Activated CD4-positive, alpha-beta T cell treated with anti-CD3 and anti-CD28 coated beads, Interleukin-2, amount 10 ng/mL, durations not matched to agents 7 days and 5 days (primary cell): ENCODE measurements around the gene PLA2R1. TPM values are rescaled to one million over a fixed set of nuclear protein-coding genes. Genes with fewer than 3 reads are reported as not detected.

Experiments
- CTCF ChIA-PET: fragments of 350-600 bp; sonication (Branson Sonifier 250); formaldehyde crosslinking; loops from one replicate; lab custom pipeline; 2021; ENCODE audit warnings: antibody characterized with exemption; lab: Charles Lee
- POLR2A ChIA-PET: fragments of 350-600 bp; sonication (Branson Sonifier 250); formaldehyde crosslinking; loops from one replicate; lab custom pipeline; 2021; ENCODE audit warnings: antibody characterized with exemption; lab: Charles Lee
- DNase-seq: peaks from one replicate; pipeline ENCODE4 v3.0.0-alpha.2; 2020
- H3K27ac Mint-ChIP-seq: one replicate; pipeline ENCODE4 v1.8.0; 2021; ENCODE audit warnings: mild to moderate bottlenecking, moderate library complexity, mixed read lengths
- H3K27me3 Mint-ChIP-seq: one replicate; pipeline ENCODE4 v1.8.0; 2021; ENCODE audit warnings: mixed read lengths
- H3K36me3 Mint-ChIP-seq: one replicate; pipeline ENCODE4 v1.8.0; 2021; ENCODE audit warnings: low read depth, mixed read lengths
- H3K4me1 Mint-ChIP-seq: one replicate; pipeline ENCODE4 v1.8.0; 2021; ENCODE audit warnings: mixed read lengths
- H3K4me3 Mint-ChIP-seq: one replicate; pipeline ENCODE4 v1.8.0; 2021; ENCODE audit warnings: mild to moderate bottlenecking, moderate library complexity, mixed read lengths
- H3K9me3 Mint-ChIP-seq: one replicate; pipeline ENCODE4 v1.8.0; 2021; ENCODE audit warnings: mixed read lengths
- total RNA-seq, 2 experiments: library from RNA; stranded (reverse); gene quantifications; one replicate each; pipeline ENCODE4 v1.2.3, GENCODE V29; 2021

PLA2R1 gene
- total RNA-seq, 2 experiments from 2014 or later, result not detected

DNA sequence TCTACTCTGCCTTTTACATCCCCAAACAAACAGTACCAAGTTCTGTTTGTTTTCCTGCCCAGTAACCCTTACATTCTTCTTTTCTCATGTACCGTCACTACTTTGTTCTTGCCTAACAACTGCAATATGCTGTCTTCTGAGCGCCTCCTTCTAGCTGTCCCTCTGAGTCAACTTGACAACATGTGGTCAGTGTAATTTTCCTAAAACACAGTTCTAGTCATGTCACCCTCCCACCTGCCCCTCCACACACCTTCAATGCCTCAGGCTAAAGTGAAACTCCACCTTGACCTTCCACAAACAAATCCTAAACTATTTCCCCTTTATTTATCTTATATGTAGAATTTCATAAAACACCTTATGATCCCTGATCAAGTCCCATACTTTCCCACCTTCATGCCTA, 139.9 kb downstream of the PLA2R1 start:
- ChIA-PET POLR2A (no interaction called here), CTCF (interaction anchor here (1.1 to 1.2 kb wide), 2 partner anchors 16 to 20 kb away, joined by 3 to 5 read pairs; no protein-coding TSS in a partner anchor)
- H3K36me3 Mint-ChIP-seq, result no peaks in the 10 kb centered on the region
- H3K4me3 Mint-ChIP-seq, result no peak overlapping the region
- no peaks in the 10 kb centered on the region for H3K9me3 Mint-ChIP-seq
- peaks cover 7% of the 10 kb centered on the region for H3K27me3 Mint-ChIP-seq
- H3K4me1 Mint-ChIP-seq, result peaks cover 10% of the 10 kb centered on the region
- H3K27ac Mint-ChIP-seq, result no peak overlapping the region
- no peak for DNase-seq

DNA sequence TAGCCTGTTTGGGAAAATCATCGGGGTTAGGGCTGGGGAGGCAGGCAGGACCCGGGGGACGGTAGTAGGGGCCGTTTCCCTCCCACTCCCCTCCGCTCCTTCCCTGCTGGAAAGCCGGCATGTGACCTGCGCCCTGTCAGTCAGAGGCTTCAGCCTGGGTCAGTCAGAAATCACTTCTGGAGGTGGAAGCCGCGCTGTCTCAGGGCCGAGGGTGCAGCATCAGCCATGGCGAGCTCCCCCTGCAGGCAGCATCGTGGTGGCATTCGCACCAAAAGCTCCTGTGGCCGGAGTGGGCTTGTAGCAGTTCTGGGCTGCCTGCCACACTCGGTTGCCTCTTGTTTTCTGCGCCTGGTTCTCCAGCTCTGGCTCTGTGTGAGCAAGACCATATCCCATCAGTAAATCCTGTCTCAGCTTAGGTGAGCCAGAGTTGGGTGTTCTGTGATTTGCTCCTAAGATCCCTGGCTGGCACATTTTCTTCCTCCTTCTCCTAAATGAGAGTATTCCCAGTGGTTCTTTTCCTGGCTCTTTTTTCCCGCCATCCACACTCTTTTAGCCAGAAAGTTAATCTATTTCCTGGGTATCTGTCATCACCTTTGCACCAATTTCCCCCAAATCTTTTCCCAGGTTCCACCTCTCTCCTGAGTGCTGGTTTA, 140.5 kb downstream of the PLA2R1 start:
- POLR2A ChIA-PET, result no interaction called here
- CTCF ChIA-PET, result interaction anchor here (0.7 to 1.2 kb wide), 5 partner anchors 13 to 21 kb away, joined by 3 to 6 read pairs (median 3); partner anchors contain the start of gene LY75
- Mint-ChIP-seq H3K27me3 (peaks cover 7% of the 10 kb centered on the region), H3K4me3 (no peak overlapping the region), H3K27ac (no peak overlapping the region), H3K9me3 (peaks cover 2% of the 10 kb centered on the region), H3K4me1 (peaks cover 10% of the 10 kb centered on the region), H3K36me3 (no peaks in the 10 kb centered on the region)
- DNase-seq, result peak; percentile 69

DNA sequence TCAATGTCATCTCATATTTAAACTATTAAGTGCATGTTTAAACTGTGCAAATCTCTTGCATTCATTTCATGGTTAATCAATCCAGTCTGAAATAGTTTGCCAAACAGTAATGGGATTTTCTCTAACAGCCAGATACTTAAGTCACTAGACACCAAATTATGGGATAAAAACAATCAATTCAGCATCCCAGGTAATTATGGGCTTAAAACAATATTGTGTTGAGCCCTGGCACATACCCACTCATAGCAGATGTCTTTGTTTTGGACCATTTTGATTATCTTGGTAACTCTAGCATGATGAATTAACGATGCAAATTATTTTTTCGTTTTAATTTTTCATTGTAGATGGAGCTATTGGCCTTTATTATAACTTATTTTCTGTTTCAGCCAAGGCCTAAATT, 145.9 kb downstream of the PLA2R1 start:
- H3K4me1 Mint-ChIP-seq, result no peaks in the 10 kb centered on the region
- H3K27me3 Mint-ChIP-seq, result peaks cover 4% of the 10 kb centered on the region
- H3K36me3 Mint-ChIP-seq, result no peaks in the 10 kb centered on the region
- CTCF ChIA-PET, result no interaction called here
- H3K27ac Mint-ChIP-seq, result no peak overlapping the region
- POLR2A ChIA-PET, result no interaction called here
- no peak overlapping the region for H3K4me3 Mint-ChIP-seq
- H3K9me3 Mint-ChIP-seq, result peaks cover 2% of the 10 kb centered on the region
- DNase-seq, result no peak

DNA sequence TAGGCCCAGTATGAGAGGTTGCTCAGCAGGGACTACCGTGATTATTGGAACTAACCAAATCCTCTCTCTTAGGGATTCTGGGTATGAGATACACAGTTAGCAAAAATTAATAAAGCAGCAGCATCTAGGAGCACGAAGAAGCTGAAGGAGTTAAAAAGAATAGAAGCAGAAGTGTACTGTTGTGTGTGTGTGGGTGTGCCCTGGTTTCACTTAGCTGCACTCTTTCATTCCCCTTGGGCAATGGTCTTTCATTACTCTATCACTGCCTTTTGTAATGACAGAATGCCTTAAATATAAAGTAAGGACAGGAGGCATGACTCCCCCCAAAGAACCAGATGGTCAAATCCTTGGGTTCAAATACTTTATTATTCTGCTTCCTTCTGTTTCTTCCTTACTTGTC, 148.5 kb downstream of the PLA2R1 start:
- peaks cover 2% of the 10 kb centered on the region for H3K9me3 Mint-ChIP-seq
- H3K27ac Mint-ChIP-seq, result no peak overlapping the region
- H3K27me3 Mint-ChIP-seq, result peaks cover 4% of the 10 kb centered on the region
- no peak overlapping the region for H3K4me3 Mint-ChIP-seq
- H3K4me1 Mint-ChIP-seq, result no peaks in the 10 kb centered on the region
- H3K36me3 Mint-ChIP-seq, result no peaks in the 10 kb centered on the region
- no peak for DNase-seq
- CTCF ChIA-PET, result interaction anchor here (0.6 to 1.4 kb wide), 2 partner anchors 10 to 135 kb away, joined by 3 read pairs; no protein-coding TSS in a partner anchor
- POLR2A ChIA-PET, result no interaction called here

DNA sequence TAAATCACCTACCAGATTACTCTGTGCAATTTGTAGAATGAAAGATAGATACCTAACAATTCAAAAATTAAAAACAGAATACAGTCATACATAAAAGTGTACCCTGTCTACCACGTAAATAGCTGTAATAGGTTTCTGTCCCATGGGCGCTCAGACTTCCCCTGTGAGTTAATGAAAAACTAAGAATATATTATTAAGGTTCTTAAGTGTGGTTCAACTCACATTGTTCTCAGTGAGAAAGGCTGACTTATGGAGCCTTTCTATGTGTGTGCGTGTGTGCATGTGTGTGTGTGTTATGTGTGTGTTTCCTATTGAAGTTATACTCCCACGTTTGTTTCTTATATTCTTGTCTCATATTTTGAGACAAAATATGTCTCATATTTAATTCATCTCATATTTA, 149.8 kb downstream of the PLA2R1 start:
- H3K27ac Mint-ChIP-seq, result no peak overlapping the region
- no peak for DNase-seq
- ChIA-PET POLR2A (no interaction called here), CTCF (no interaction called here)
- H3K27me3 Mint-ChIP-seq, result no peaks in the 10 kb centered on the region
- H3K4me1 Mint-ChIP-seq, result no peaks in the 10 kb centered on the region
- H3K4me3 Mint-ChIP-seq, result no peak overlapping the region
- peaks cover 2% of the 10 kb centered on the region for H3K9me3 Mint-ChIP-seq
- no peaks in the 10 kb centered on the region for H3K36me3 Mint-ChIP-seq

DNA sequence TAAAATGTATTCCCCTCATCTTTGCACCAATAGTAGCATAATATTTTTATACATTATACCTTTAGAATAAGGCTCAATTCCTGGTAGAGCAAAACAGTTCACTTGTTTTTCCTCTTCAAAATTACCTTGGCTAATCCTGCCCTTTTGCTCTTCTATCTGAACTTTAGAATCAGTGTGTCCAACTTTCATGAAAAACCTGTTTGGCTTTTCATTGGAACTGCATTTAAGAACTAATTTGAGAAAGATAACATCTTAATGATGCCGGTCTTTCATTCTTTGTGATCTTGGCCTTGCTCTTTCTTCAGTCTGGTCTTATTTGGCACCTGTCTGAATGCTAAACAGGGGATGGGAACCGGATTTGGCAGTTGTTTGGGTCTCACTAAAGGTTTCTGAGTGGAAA, 151.5 kb downstream of the PLA2R1 start:
- Mint-ChIP-seq H3K27me3 (no peaks in the 10 kb centered on the region), H3K27ac (no peak overlapping the region), H3K4me3 (no peak overlapping the region), H3K4me1 (peaks cover 2% of the 10 kb centered on the region), H3K9me3 (no peaks in the 10 kb centered on the region), H3K36me3 (no peaks in the 10 kb centered on the region)
- no peak for DNase-seq
- CTCF ChIA-PET, result interaction anchor here (1.0 kb wide), 1 partner anchor 9 kb away, joined by 3 read pairs; no protein-coding TSS in a partner anchor
- POLR2A ChIA-PET, result interaction anchor here (0.9 kb wide), 1 partner anchor 9 kb away, joined by 3 read pairs; no protein-coding TSS in a partner anchor

DNA sequence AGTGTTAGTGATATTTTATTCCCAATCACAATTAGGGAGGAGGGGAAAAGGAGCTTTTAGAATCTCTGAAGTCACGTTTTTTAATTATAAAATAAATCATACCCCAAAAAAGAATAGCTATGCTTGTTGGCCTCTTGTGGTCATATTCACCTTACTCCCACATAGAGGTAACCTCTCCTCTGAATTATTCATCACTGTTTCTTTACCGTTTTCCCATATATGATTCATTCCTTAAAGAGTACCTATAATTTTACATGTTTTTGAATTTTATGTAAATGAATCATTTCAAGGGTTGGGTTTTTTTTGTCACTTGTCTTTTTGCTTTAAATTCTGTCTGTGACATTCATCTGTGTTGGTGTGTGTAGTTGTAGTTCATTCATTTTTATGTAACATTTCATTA, 153.8 kb downstream of the PLA2R1 start:
- POLR2A ChIA-PET, result no interaction called here
- Mint-ChIP-seq H3K36me3 (no peaks in the 10 kb centered on the region), H3K27ac (no peak overlapping the region), H3K27me3 (no peaks in the 10 kb centered on the region), H3K4me1 (peaks cover 14% of the 10 kb centered on the region), H3K9me3 (no peaks in the 10 kb centered on the region), H3K4me3 (no peak overlapping the region)
- no peak for DNase-seq
- CTCF ChIA-PET, result interaction anchor here (0.7 to 1.7 kb wide), 2 partner anchors 13 to 39 kb away, joined by 3 to 4 read pairs; no protein-coding TSS in a partner anchor

DNA sequence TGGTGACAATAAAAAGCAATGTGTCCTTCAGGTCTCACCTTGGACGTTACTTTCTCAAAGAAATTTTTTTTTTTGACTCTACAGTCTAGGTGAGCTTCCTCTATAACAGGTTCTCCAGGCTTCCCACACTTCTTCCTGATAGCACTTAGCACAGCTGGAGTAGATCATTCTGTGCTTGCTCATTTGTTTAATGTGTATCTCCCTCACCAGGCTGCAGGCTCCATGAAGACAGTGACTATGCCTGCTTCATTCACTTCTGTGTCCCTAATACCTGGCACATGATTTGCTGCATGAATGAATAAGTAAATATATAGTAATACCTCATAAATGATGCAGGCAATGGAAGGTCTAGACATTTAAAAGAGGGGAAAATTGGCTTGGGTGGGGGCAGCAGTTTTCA, 154.5 kb downstream of the PLA2R1 start:
- no peak overlapping the region for H3K27ac Mint-ChIP-seq
- ChIA-PET CTCF (interaction anchor here (1.4 to 1.7 kb wide), 2 partner anchors 11 to 17 kb away, joined by 4 to 5 read pairs; no protein-coding TSS in a partner anchor), POLR2A (no interaction called here)
- no peak for DNase-seq
- H3K4me3 Mint-ChIP-seq, result no peak overlapping the region
- H3K4me1 Mint-ChIP-seq, result peaks cover 21% of the 10 kb centered on the region
- H3K36me3 Mint-ChIP-seq, result peaks cover 3% of the 10 kb centered on the region
- no peaks in the 10 kb centered on the region for H3K27me3 Mint-ChIP-seq
- H3K9me3 Mint-ChIP-seq, result no peaks in the 10 kb centered on the region

DNA sequence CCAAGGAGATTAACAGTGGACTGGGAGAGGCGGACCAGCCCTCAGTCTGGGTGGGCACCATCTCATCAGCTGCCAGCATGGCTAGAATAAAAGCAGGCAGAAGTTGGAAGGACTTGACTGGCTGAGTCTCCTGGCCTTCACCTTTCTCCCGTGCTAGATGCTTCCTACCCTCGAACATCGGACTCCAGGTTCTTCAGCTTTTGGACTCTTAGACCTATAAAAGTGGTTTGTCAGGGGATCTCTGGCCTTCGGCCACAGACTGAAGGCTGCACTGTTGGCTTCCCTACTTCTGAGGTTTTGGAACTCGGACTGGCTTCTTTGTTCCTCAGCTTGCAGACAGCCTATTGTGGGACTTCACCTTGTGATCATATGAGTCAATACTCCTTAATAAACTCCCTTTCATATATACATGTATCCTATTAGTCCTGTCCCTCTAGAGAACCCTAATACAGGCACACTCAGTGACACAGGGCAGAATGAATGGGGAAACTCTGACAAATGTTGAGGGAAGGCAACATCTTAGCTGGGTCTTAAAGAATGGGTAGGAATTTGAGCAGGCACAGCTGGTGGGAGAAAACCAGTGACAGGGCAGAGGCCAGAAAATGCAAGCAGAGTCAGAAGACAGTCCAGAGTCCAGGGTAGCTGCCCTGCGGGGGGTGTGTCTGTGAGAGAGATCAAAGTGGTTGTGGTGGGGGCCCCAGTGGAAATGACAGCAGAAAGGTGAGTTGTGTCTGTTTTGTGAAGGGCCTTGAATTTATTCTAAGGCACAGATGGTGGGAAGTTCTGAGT, 156.3 kb downstream of the PLA2R1 start:
- CTCF ChIA-PET, result interaction anchor here (1.4 to 1.5 kb wide), 2 partner anchors 13 to 16 kb away, joined by 5 read pairs; no protein-coding TSS in a partner anchor
- Mint-ChIP-seq H3K4me3 (peak overlapping the region; percentile 100), H3K36me3 (peaks cover 11% of the 10 kb centered on the region), H3K9me3 (no peaks in the 10 kb centered on the region), H3K27ac (no peak overlapping the region), H3K4me1 (peaks cover 36% of the 10 kb centered on the region), H3K27me3 (no peaks in the 10 kb centered on the region)
- POLR2A ChIA-PET, result no interaction called here
- DNase-seq, result no peak

DNA sequence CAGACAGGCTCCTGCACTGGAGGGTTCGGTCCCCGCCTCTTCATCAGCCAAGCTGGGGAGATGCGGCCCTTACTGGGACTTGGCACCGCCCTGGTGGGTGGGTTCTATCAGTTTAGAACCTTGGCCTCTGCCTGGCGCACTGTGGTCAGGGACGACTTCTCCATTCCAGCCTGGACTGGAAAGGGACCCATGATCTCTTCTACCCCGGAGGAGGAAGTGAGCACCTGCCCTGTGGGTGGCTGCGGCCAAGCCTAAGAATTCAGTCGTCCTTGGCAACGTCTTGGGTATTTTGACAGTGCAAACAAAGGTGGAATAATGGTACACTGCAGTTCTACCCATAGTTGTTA, 157.5 kb downstream of the PLA2R1 start:
- POLR2A ChIA-PET, result no interaction called here
- peaks cover 13% of the 10 kb centered on the region for H3K36me3 Mint-ChIP-seq
- no peaks in the 10 kb centered on the region for H3K27me3 Mint-ChIP-seq
- peak overlapping the region; percentile 88 for H3K27ac Mint-ChIP-seq
- CTCF ChIA-PET, result interaction anchor here (0.6 to 1.3 kb wide), 4 partner anchors 10 to 38 kb away, joined by 3 to 4 read pairs (median 3); no protein-coding TSS in a partner anchor
- H3K4me1 Mint-ChIP-seq, result peaks cover 42% of the 10 kb centered on the region
- H3K4me3 Mint-ChIP-seq, result peak overlapping the region; percentile 100
- no peaks in the 10 kb centered on the region for H3K9me3 Mint-ChIP-seq
- no peak for DNase-seq

DNA sequence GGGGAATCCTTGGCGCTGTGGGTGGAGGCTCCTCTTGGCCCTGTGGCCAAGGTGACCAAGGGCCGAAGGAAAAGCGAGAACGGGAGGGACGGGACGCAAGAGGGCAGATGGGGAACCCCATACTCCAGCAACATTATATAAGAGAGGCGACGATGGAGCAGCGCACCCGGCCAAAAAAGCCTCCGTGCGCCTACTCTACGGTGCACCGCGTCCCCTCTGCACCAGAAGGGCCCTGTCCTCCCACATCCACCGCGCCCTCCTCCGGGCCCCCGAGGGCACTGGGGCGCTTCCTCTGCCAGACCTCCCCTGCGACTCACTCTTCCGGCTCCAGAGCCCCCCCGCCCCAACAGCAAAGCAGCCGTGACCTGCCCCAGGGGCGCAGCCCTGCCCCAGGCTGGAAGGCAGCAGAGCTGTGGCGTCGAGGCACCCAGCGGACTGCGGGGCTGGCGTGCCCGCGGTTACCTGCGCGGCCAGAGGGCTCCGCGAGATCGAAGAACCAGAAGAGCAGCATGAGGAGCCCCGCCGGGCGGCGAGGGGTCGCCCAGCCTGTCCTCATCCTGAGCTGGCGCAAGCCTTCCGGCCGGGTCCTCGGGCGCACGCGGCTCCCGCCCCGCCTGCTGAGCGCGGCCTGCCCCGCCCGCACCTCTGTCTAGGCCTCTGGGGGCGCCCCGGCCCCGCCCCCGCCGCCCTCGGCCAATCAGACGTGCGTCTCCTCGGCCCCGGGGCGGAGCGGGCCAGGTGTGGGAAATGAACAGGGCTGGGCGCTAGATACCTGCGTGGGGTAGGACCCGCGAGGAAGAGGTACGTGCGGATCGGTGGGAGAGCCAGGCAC, 158.1 kb downstream of the PLA2R1 start, which contains the start of gene LY75:
TSS of gene LY75 (minus strand) at position 630 of the 832 bp plus-strand sequence.
- ChIA-PET POLR2A (no interaction called here), CTCF (interaction anchor here (0.6 to 1.3 kb wide), 6 partner anchors 10 to 39 kb away, joined by 3 to 4 read pairs (median 3); no protein-coding TSS in a partner anchor)
- no peaks in the 10 kb centered on the region for H3K27me3 Mint-ChIP-seq
- no peaks in the 10 kb centered on the region for H3K9me3 Mint-ChIP-seq
- H3K4me3 Mint-ChIP-seq, result peak within 1 kb of the TSS; percentile 100
- peak within 1 kb of the TSS; percentile 100 for H3K27ac Mint-ChIP-seq
- peaks cover 13% of the 10 kb centered on the region for H3K36me3 Mint-ChIP-seq
- H3K4me1 Mint-ChIP-seq, result peaks cover 45% of the 10 kb centered on the region
- DNase-seq, result peak; percentile 82
